ENCODE results near the gene VAV2.
"Not testable (repeated sequence)": the region's sequence is repeated elsewhere in the genome, so short reads cannot be mapped to it uniquely, and the experiment has no call there.

VAV2 gene

GRCh38 chr9:133750982-133751649 is 241.0 kb downstream of the VAV2 start:
- Histone ChIP-seq H3K4me1 (ENCODE audit: control insufficient read depth, insufficient read depth, low read length) (no peaks in the 10 kb centered on the region), H3K9me3 (ENCODE audit: control insufficient read depth, low read length) (no peaks in the 10 kb centered on the region), H3K36me3 (ENCODE audit: control insufficient read depth, insufficient read depth, low read length) (no peaks in the 10 kb centered on the region), H3K9ac (ENCODE audit: low read length) (no peak overlapping the region), H3K4me3 (ENCODE audit: low read length) (no peak overlapping the region), H3K27me3 (ENCODE audit: control insufficient read depth, insufficient read depth, low read length) (peaks cover 7% of the 10 kb centered on the region)

GRCh38 chr9:133747309-133747708 is 244.8 kb downstream of the VAV2 start:
- Histone ChIP-seq H3K9me3 (ENCODE audit: control insufficient read depth, low read length) (no peaks in the 10 kb centered on the region), H3K4me3 (ENCODE audit: low read length) (no peak overlapping the region), H3K36me3 (ENCODE audit: control insufficient read depth, insufficient read depth, low read length) (no peaks in the 10 kb centered on the region), H3K27me3 (ENCODE audit: control insufficient read depth, insufficient read depth, low read length) (peaks cover 7% of the 10 kb centered on the region), H3K9ac (ENCODE audit: low read length) (no peak overlapping the region), H3K4me1 (ENCODE audit: control insufficient read depth, insufficient read depth, low read length) (no peaks in the 10 kb centered on the region)

GRCh38 chr9:133744528-133744927 is 247.6 kb downstream of the VAV2 start:
- H3K4me1 ChIP-seq (ENCODE audit: control insufficient read depth, insufficient read depth, low read length); H3K27me3 ChIP-seq (ENCODE audit: control insufficient read depth, insufficient read depth, low read length): not testable (repeated sequence)

GRCh38 chr9:133742849-133743444 is 249.2 kb downstream of the VAV2 start:
- Histone ChIP-seq H3K4me3 (ENCODE audit: low read length) (no peak overlapping the region), H3K4me1 (ENCODE audit: control insufficient read depth, insufficient read depth, low read length) (peaks cover 6% of the 10 kb centered on the region), H3K9ac (ENCODE audit: low read length) (no peak overlapping the region), H3K36me3 (ENCODE audit: control insufficient read depth, insufficient read depth, low read length) (no peaks in the 10 kb centered on the region), H3K9me3 (ENCODE audit: control insufficient read depth, low read length) (no peaks in the 10 kb centered on the region), H3K27me3 (ENCODE audit: control insufficient read depth, insufficient read depth, low read length) (peaks cover 4% of the 10 kb centered on the region)

More at GRCh38 chr9:133744528-133744927, 247.6 kb downstream of the VAV2 start:
- H3K9me3 ChIP-seq (ENCODE audit: control insufficient read depth, low read length); H3K4me3 ChIP-seq (ENCODE audit: low read length); H3K36me3 ChIP-seq (ENCODE audit: control insufficient read depth, insufficient read depth, low read length); H3K9ac ChIP-seq (ENCODE audit: low read length): not testable (repeated sequence)

- H3K9ac ChIP-seq (ENCODE audit: low read length): no peak overlapping the region
- H3K9me3 ChIP-seq (ENCODE audit: control insufficient read depth, low read length): no peaks in the 10 kb centered on the region
- H3K36me3 ChIP-seq (ENCODE audit: control insufficient read depth, insufficient read depth, low read length): no peaks in the 10 kb centered on the region
- no peak overlapping the region for H3K4me3 ChIP-seq (ENCODE audit: low read length)
- peaks cover 13% of the 10 kb centered on the region for H3K4me1 ChIP-seq (ENCODE audit: control insufficient read depth, insufficient read depth, low read length)
- H3K27me3 ChIP-seq (ENCODE audit: control insufficient read depth, insufficient read depth, low read length): peaks cover 4% of the 10 kb centered on the region
Observed at GRCh38 chr9:133742251-133742650, 249.9 kb downstream of the VAV2 start.

GRCh38 chr9:133741716-133742115 is 250.4 kb downstream of the VAV2 start:
- Histone ChIP-seq H3K4me1 (ENCODE audit: control insufficient read depth, insufficient read depth, low read length) (peaks cover 15% of the 10 kb centered on the region), H3K9me3 (ENCODE audit: control insufficient read depth, low read length) (no peaks in the 10 kb centered on the region), H3K36me3 (ENCODE audit: control insufficient read depth, insufficient read depth, low read length) (no peaks in the 10 kb centered on the region), H3K4me3 (ENCODE audit: low read length) (no peak overlapping the region), H3K9ac (ENCODE audit: low read length) (no peak overlapping the region), H3K27me3 (ENCODE audit: control insufficient read depth, insufficient read depth, low read length) (peaks cover 4% of the 10 kb centered on the region)

- Histone ChIP-seq H3K36me3 (ENCODE audit: control insufficient read depth, insufficient read depth, low read length) (no peaks in the 10 kb centered on the region), H3K9me3 (ENCODE audit: control insufficient read depth, low read length) (no peaks in the 10 kb centered on the region), H3K4me3 (ENCODE audit: low read length) (no peak overlapping the region), H3K4me1 (ENCODE audit: control insufficient read depth, insufficient read depth, low read length) (peaks cover 15% of the 10 kb centered on the region), H3K9ac (ENCODE audit: low read length) (no peak overlapping the region), H3K27me3 (ENCODE audit: control insufficient read depth, insufficient read depth, low read length) (peaks cover 4% of the 10 kb centered on the region)
Observed at GRCh38 chr9:133740911-133741310, 251.2 kb downstream of the VAV2 start.

- Histone ChIP-seq H3K4me3 (ENCODE audit: low read length) (no peak overlapping the region), H3K9ac (ENCODE audit: low read length) (no peak overlapping the region), H3K36me3 (ENCODE audit: control insufficient read depth, insufficient read depth, low read length) (no peaks in the 10 kb centered on the region), H3K9me3 (ENCODE audit: control insufficient read depth, low read length) (no peaks in the 10 kb centered on the region), H3K4me1 (ENCODE audit: control insufficient read depth, insufficient read depth, low read length) (peaks cover 15% of the 10 kb centered on the region), H3K27me3 (ENCODE audit: control insufficient read depth, insufficient read depth, low read length) (peaks cover 4% of the 10 kb centered on the region)
Observed at GRCh38 chr9:133739408-133740280, 252.5 kb downstream of the VAV2 start.

GRCh38 chr9:133738640-133739225 is 253.4 kb downstream of the VAV2 start:
- Histone ChIP-seq H3K27me3 (ENCODE audit: control insufficient read depth, insufficient read depth, low read length) (peaks cover 4% of the 10 kb centered on the region), H3K36me3 (ENCODE audit: control insufficient read depth, insufficient read depth, low read length) (no peaks in the 10 kb centered on the region), H3K9me3 (ENCODE audit: control insufficient read depth, low read length) (no peaks in the 10 kb centered on the region), H3K9ac (ENCODE audit: low read length) (peak overlapping the region; percentile 39), H3K4me1 (ENCODE audit: control insufficient read depth, insufficient read depth, low read length) (peaks cover 15% of the 10 kb centered on the region), H3K4me3 (ENCODE audit: low read length) (no peak overlapping the region)

- no peaks in the 10 kb centered on the region for H3K36me3 ChIP-seq (ENCODE audit: control insufficient read depth, insufficient read depth, low read length)
- peak within 1 kb of the TSS; percentile 39 for H3K9ac ChIP-seq (ENCODE audit: low read length)
- peaks cover 15% of the 10 kb centered on the region for H3K4me1 ChIP-seq (ENCODE audit: control insufficient read depth, insufficient read depth, low read length)
- H3K27me3 ChIP-seq (ENCODE audit: control insufficient read depth, insufficient read depth, low read length): peaks cover 4% of the 10 kb centered on the region
- peak within 1 kb of the TSS; percentile 31 for H3K4me3 ChIP-seq (ENCODE audit: low read length)
- no peaks in the 10 kb centered on the region for H3K9me3 ChIP-seq (ENCODE audit: control insufficient read depth, low read length)
Observed at GRCh38 chr9:133737774-133738639, 254.1 kb downstream of the VAV2 start, which contains the start of gene SARDH. TSS of gene SARDH (minus strand) at chr9:133738352. CDS start at chr9:133734173, 4,179 bp downstream.

- Histone ChIP-seq H3K27me3 (ENCODE audit: control insufficient read depth, insufficient read depth, low read length) (peaks cover 4% of the 10 kb centered on the region), H3K4me1 (ENCODE audit: control insufficient read depth, insufficient read depth, low read length) (peaks cover 15% of the 10 kb centered on the region), H3K36me3 (ENCODE audit: control insufficient read depth, insufficient read depth, low read length) (no peaks in the 10 kb centered on the region), H3K9ac (ENCODE audit: low read length) (no peak overlapping the region), H3K4me3 (ENCODE audit: low read length) (no peak overlapping the region), H3K9me3 (ENCODE audit: control insufficient read depth, low read length) (no peaks in the 10 kb centered on the region)
Observed at GRCh38 chr9:133737071-133737773, 254.9 kb downstream of the VAV2 start.

Data from mucosa of stomach (tissue), 1 donor.